ENCODE results near the gene DOK7. TPM values are rescaled to one million over a fixed set of nuclear protein-coding genes. Genes with fewer than 3 reads are reported as not detected.

The DOK7 gene
- total RNA-seq, 1 experiment from 2014 or later: 0.26 TPM

- Histone ChIP-seq H3K27me3 (ENCODE audit: insufficient read depth, low read length) (no peaks in the 10 kb centered on the region; the same call in 1 of the 2 replicates), H2BK20ac (ENCODE audit: low read depth, low read length, poor library complexity, severe bottlenecking) (no peak overlapping the region), H2BK120ac (ENCODE audit: low read depth, low read length, poor library complexity, severe bottlenecking) (no peak overlapping the region), H3T11ph (ENCODE audit: low read length) (no peak overlapping the region), H2BK5ac (ENCODE audit: insufficient read length, low read length) (no peak overlapping the region), H3K18ac (ENCODE audit: insufficient read length, low read depth, low read length) (no peak overlapping the region), H3K79me1 (ENCODE audit: insufficient read depth, low read depth, low read length, poor library complexity, severe bottlenecking) (no peaks in the 10 kb centered on the region), H2BK15ac (ENCODE audit: low read depth, low read length) (no peak overlapping the region), H4K8ac (replicated peaks; ENCODE audit: insufficient read length, low read depth, low read length) (no peak overlapping the region), H2AK5ac (ENCODE audit: insufficient read length, low read length) (no peak overlapping the region), H3K9ac (ENCODE audit: extremely low read depth, insufficient read length, low read length) (no peak overlapping the region), H3K23me2 (ENCODE audit: insufficient read length, low read depth, low read length, poor library complexity, severe bottlenecking) (peaks cover 2% of the 10 kb centered on the region), H4K91ac (ENCODE audit: insufficient read length, low read depth, low read length) (no peak overlapping the region), H3K27ac (ENCODE audit: insufficient read length, low read depth, low read length) (no peak overlapping the region), H3K4ac (ENCODE audit: low read depth, low read length) (no peak overlapping the region), H4K20me1 (ENCODE audit: control insufficient read depth, insufficient read depth, insufficient read length) (no peaks in the 10 kb centered on the region), H3K4me1 (ENCODE audit: insufficient read depth, low read length) (no peaks in the 10 kb centered on the region), H3K9me3 (ENCODE audit: control insufficient read depth, low read depth, low read length) (no peaks in the 10 kb centered on the region), H4K5ac (ENCODE audit: insufficient read length, low read depth, low read length) (no peak overlapping the region), H3K23ac (ENCODE audit: insufficient read length, low read depth, low read length) (no peak overlapping the region), H2BK12ac (ENCODE audit: insufficient read length, low read depth, low read length) (no peak overlapping the region), H3K79me2 (ENCODE audit: insufficient read depth, low read length) (no peaks in the 10 kb centered on the region), H3K4me2 (ENCODE audit: insufficient read depth, insufficient read length, low read length) (no peak overlapping the region), H3K56ac (ENCODE audit: insufficient read length, low read depth, low read length) (no peak overlapping the region), H3K14ac (ENCODE audit: insufficient read depth, low read length) (no peak overlapping the region), H2AFZ (ENCODE audit: low read length) (no peak overlapping the region)
- Mint-ChIP-seq H3K27ac (no peak overlapping the region), H3K36me3 (ENCODE audit: insufficient read depth in 1 of 3, low read depth in 3 of 3) (no peaks in the 10 kb centered on the region), H3K4me3 (no peak overlapping the region), H3K9me3 (no peaks in the 10 kb centered on the region), H3K4me1 (peaks cover 9 to 17% of the 10 kb centered on the region in 2 experiments), H3K27me3 (ENCODE audit: low read depth) (peaks cover 89% of the 10 kb centered on the region)
- DNase-seq: no peak
- no peak for TF ChIP-seq CTCF (conservative IDR thresholded peaks at IDR 0.05)
- WGBS (ENCODE audit: extremely low coverage, insufficient read length, low lambda C conversion rate): no CpG with 5 or more reads among the region's 22 CpGs
These were observed 13.2 kb downstream of the DOK7 start for GRCh38 chr4:3476341-3476747.

Measured in H9 (cell line).